ENCODE data around the gene LTO1. TPM values are rescaled to one million over a fixed set of nuclear protein-coding genes. Genes with fewer than 3 reads are reported as not detected.

LTO1 gene
- total RNA-seq, 8 experiments from 2014 or later = 10.5 to 31.1 (median 16.1) TPM

GRCh38 chr11:69667619-69668604, 7.2 kb downstream of the LTO1 start:
- Histone ChIP-seq H3K4me1 (replicated peaks in 1 of 2) (peaks cover 0 to 6% of the 10 kb centered on the region in 2 donors), H3K27ac (no peak overlapping the region), H3K4me3 (no peak overlapping the region)
- in situ Hi-C loops (cut with MboI; ENCODE audit: low pct_unique_long_range_greater_than_20kb in 2 of 9, low sequenced_read_pairs in 9 of 9, unreplicated experiment in 9 of 9) = loop anchor here in 8 of 9 experiments (10.0 to 25.0 kb wide), 4 partner anchors 381 to 1406 kb away; partner anchors contain the start of genes C11orf24 (in 1 of the 8) and MYEOV (in 1 of the 8)
- WGBS, 10 experiments = 82 to 100% (median 96%) methylated on average over 2 to 25 of the region's 26 CpGs; no CpG with 5 or more reads in 1 of the 10 experiments
- no peak for ATAC-seq (replicated peaks in 6 of 8)

- Histone ChIP-seq H3K27ac (no peak overlapping the region), H3K4me1 (replicated peaks in 1 of 2) (peaks cover 0 to 6% of the 10 kb centered on the region in 2 donors), H3K4me3 (no peak overlapping the region)
- 80 to 97% (median 95%) methylated on average over 1 to 7 of the region's 33 CpGs; no CpG with 5 or more reads in 3 of the 10 experiments for WGBS, 10 experiments
- in situ Hi-C loops (cut with MboI; ENCODE audit: low pct_unique_long_range_greater_than_20kb in 2 of 9, low sequenced_read_pairs in 9 of 9, unreplicated experiment in 9 of 9) = loop anchor here in 8 of 9 experiments (10.0 to 25.0 kb wide), 4 partner anchors 380 to 1405 kb away; partner anchors contain the start of genes C11orf24 (in 1 of the 8) and MYEOV (in 1 of the 8)
- no peak for ATAC-seq (replicated peaks in 6 of 8)
These were observed 8.2 kb downstream of the LTO1 start for GRCh38 chr11:69666752-69667536.

GRCh38 chr11:69666261-69666660, 8.9 kb downstream of the LTO1 start:
- Histone ChIP-seq H3K4me3 (no peak overlapping the region), H3K4me1 (replicated peaks in 1 of 2) (peaks cover 0 to 6% of the 10 kb centered on the region in 2 donors), H3K27ac (no peak overlapping the region)
- 100% methylated on average over 1 to 7 of the region's 14 CpGs; no CpG with 5 or more reads in 5 of the 10 experiments for WGBS, 10 experiments
- ATAC-seq (replicated peaks in 6 of 8) = no peak
- in situ Hi-C loops (cut with MboI; ENCODE audit: low pct_unique_long_range_greater_than_20kb in 2 of 9, low sequenced_read_pairs in 9 of 9, unreplicated experiment in 9 of 9) = loop anchor here in 8 of 9 experiments (10.0 to 25.0 kb wide), 4 partner anchors 379 to 1404 kb away; partner anchors contain the start of genes C11orf24 (in 1 of the 8) and MYEOV (in 1 of the 8)

- ATAC-seq (replicated peaks in 6 of 8) = no peak
- 83 to 100% (median 95%) methylated on average over 1 to 9 of the region's 11 CpGs; no CpG with 5 or more reads in 3 of the 10 experiments for WGBS, 10 experiments
These were observed 9.5 kb downstream of the LTO1 start for GRCh38 chr11:69665669-69666068.

GRCh38 chr11:69664901-69665300, 10.3 kb downstream of the LTO1 start:
- H3K4me1 ChIP-seq (replicated peaks in 1 of 2) = peaks cover 0 to 1% of the 10 kb centered on the region in 2 donors
- peak in 1 of 8 experiments; percentile 40 for ATAC-seq (replicated peaks in 6 of 8)
- no peak overlapping the region for H3K4me3 ChIP-seq
- H3K27ac ChIP-seq = no peak overlapping the region
- in situ Hi-C loops (cut with MboI; ENCODE audit: low pct_unique_long_range_greater_than_20kb in 2 of 9, low sequenced_read_pairs in 9 of 9, unreplicated experiment in 9 of 9) = loop anchor here in 8 of 9 experiments (10.0 to 25.0 kb wide), 4 partner anchors 378 to 1403 kb away; partner anchors contain the start of genes C11orf24 (in 1 of the 8) and MYEOV (in 1 of the 8)
- 83 to 100% (median 95%) methylated on average over 2 to 8 of the region's 8 CpGs; no CpG with 5 or more reads in 2 of the 10 experiments for WGBS, 10 experiments

More at GRCh38 chr11:69665669-69666068, 9.5 kb downstream of the LTO1 start:
- H3K4me3 ChIP-seq = no peak overlapping the region
- H3K27ac ChIP-seq = no peak overlapping the region
- in situ Hi-C loops (cut with MboI; ENCODE audit: low pct_unique_long_range_greater_than_20kb in 2 of 9, low sequenced_read_pairs in 9 of 9, unreplicated experiment in 9 of 9) = loop anchor here in 8 of 9 experiments (10.0 to 25.0 kb wide), 4 partner anchors 378 to 1403 kb away; partner anchors contain the start of genes C11orf24 (in 1 of the 8) and MYEOV (in 1 of the 8)
- peaks cover 0 to 6% of the 10 kb centered on the region in 2 donors for H3K4me1 ChIP-seq (replicated peaks in 1 of 2)

GRCh38 chr11:69664103-69664775, 10.9 kb downstream of the LTO1 start:
- in situ Hi-C loops (cut with MboI; ENCODE audit: low pct_unique_long_range_greater_than_20kb in 2 of 9, low sequenced_read_pairs in 9 of 9, unreplicated experiment in 9 of 9) = loop anchor here in 8 of 9 experiments (10.0 to 25.0 kb wide), 4 partner anchors 377 to 1402 kb away; partner anchors contain the start of genes C11orf24 (in 1 of the 8) and MYEOV (in 1 of the 8)
- 91 to 100% (median 96%) methylated on average over 1 to 9 of the region's 17 CpGs; no CpG with 5 or more reads in 3 of the 10 experiments for WGBS, 10 experiments
- Histone ChIP-seq H3K4me1 (replicated peaks in 1 of 2) (no peaks in the 10 kb centered on the region), H3K4me3 (no peak overlapping the region), H3K27ac (no peak overlapping the region)
- ATAC-seq (replicated peaks in 6 of 8) = no peak

GRCh38 chr11:69663326-69663725, 11.8 kb downstream of the LTO1 start:
- ATAC-seq (replicated peaks in 6 of 8) = no peak
- H3K4me1 ChIP-seq (replicated peaks in 1 of 2) = peaks cover 6 to 9% of the 10 kb centered on the region in 2 donors
- 87 to 100% (median 95%) methylated on average over 1 to 6 of the region's 6 CpGs; no CpG with 5 or more reads in 3 of the 10 experiments for WGBS, 10 experiments
- in situ Hi-C loops (cut with MboI; ENCODE audit: low pct_unique_long_range_greater_than_20kb in 2 of 9, low sequenced_read_pairs in 9 of 9, unreplicated experiment in 9 of 9) = loop anchor here in 8 of 9 experiments (10.0 to 25.0 kb wide), 4 partner anchors 376 to 1401 kb away; partner anchors contain the start of genes C11orf24 (in 1 of the 8) and MYEOV (in 1 of the 8)
- no peak overlapping the region for H3K4me3 ChIP-seq
- H3K27ac ChIP-seq = no peak overlapping the region

GRCh38 chr11:69662806-69663205, 12.3 kb downstream of the LTO1 start:
- no peak overlapping the region for H3K4me3 ChIP-seq
- WGBS, 10 experiments = 70 to 100% (median 74%) methylated on average over 1 to 3 of the region's 13 CpGs; no CpG with 5 or more reads in 5 of the 10 experiments
- H3K4me1 ChIP-seq (replicated peaks in 1 of 2) = peaks cover 11 to 14% of the 10 kb centered on the region in 2 donors
- in situ Hi-C loops (cut with MboI; ENCODE audit: low pct_unique_long_range_greater_than_20kb in 2 of 9, low sequenced_read_pairs in 9 of 9, unreplicated experiment in 9 of 9) = loop anchor here in 8 of 9 experiments (10.0 to 25.0 kb wide), 4 partner anchors 376 to 1401 kb away; partner anchors contain the start of genes C11orf24 (in 1 of the 8) and MYEOV (in 1 of the 8)
- no peak for ATAC-seq (replicated peaks in 6 of 8)
- no peak overlapping the region for H3K27ac ChIP-seq

- ATAC-seq (replicated peaks in 6 of 8) = no peak
- H3K4me1 ChIP-seq (replicated peaks in 1 of 2) = peaks cover 12 to 21% of the 10 kb centered on the region in 2 donors
- H3K4me3 ChIP-seq = no peak overlapping the region
- in situ Hi-C loops (cut with MboI; ENCODE audit: low pct_unique_long_range_greater_than_20kb in 2 of 9, low sequenced_read_pairs in 9 of 9, unreplicated experiment in 9 of 9) = loop anchor here in 8 of 9 experiments (10.0 to 25.0 kb wide), 4 partner anchors 375 to 1400 kb away; partner anchors contain the start of genes C11orf24 (in 1 of the 8) and MYEOV (in 1 of the 8)
- no peak overlapping the region for H3K27ac ChIP-seq
- WGBS, 10 experiments = 57 to 94% (median 82%) methylated on average over 2 to 16 of the region's 16 CpGs
These were observed 13.0 kb downstream of the LTO1 start for GRCh38 chr11:69662021-69662698.

- Histone ChIP-seq H3K27ac (no peak overlapping the region), H3K4me3 (no peak overlapping the region), H3K4me1 (replicated peaks in 1 of 2) (peaks cover 12 to 26% of the 10 kb centered on the region in 2 donors)
- ATAC-seq (replicated peaks in 6 of 8) = no peak
- WGBS, 10 experiments = 69 to 100% (median 90%) methylated on average over 1 to 7 of the region's 10 CpGs; no CpG with 5 or more reads in 5 of the 10 experiments
- in situ Hi-C loops (cut with MboI; ENCODE audit: low pct_unique_long_range_greater_than_20kb in 2 of 9, low sequenced_read_pairs in 9 of 9, unreplicated experiment in 9 of 9) = loop anchor here in 8 of 9 experiments (10.0 to 25.0 kb wide), 4 partner anchors 374 to 1399 kb away; partner anchors contain the start of genes C11orf24 (in 1 of the 8) and MYEOV (in 1 of the 8)
These were observed 13.8 kb downstream of the LTO1 start for GRCh38 chr11:69661413-69661715.
